ENCODE results near the gene CHAC1.

DNA sequence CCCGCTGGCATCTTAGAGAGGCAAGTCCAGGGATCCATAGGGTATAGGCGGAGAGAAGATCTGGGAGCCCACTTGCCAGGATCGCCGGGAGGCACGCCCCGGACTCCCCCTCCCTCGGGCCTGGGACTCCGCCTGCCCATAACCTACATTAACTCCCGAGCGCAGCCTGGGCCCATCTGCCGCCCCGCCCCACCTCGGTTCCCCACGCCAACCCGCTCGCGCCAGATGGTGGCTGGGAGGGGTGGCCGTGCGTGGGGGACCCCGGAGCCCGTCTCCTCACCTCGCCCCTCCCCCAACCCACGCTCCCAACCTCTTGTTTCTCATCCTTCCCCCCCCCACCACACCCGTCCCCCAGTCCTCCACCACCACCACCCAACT, 25.8 kb upstream of the CHAC1 start:
- TF ChIP-seq, protein P1, sequence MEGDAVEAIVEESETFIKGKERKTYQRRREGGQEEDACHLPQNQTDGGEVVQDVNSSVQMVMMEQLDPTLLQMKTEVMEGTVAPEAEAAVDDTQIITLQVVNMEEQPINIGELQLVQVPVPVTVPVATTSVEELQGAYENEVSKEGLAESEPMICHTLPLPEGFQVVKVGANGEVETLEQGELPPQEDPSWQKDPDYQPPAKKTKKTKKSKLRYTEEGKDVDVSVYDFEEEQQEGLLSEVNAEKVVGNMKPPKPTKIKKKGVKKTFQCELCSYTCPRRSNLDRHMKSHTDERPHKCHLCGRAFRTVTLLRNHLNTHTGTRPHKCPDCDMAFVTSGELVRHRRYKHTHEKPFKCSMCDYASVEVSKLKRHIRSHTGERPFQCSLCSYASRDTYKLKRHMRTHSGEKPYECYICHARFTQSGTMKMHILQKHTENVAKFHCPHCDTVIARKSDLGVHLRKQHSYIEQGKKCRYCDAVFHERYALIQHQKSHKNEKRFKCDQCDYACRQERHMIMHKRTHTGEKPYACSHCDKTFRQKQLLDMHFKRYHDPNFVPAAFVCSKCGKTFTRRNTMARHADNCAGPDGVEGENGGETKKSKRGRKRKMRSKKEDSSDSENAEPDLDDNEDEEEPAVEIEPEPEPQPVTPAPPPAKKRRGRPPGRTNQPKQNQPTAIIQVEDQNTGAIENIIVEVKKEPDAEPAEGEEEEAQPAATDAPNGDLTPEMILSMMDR (IDR thresholded peaks at IDR 0.05) = no peak
- no peak for TF ChIP-seq POLR2A (IDR thresholded peaks at IDR 0.05)
